NCI-H82 (cell line): ENCODE measurements around the gene PLA2G1B.

Experiments
- DNase-seq: peaks from one replicate; lab custom pipeline; 2025; lab: John Stamatoyannopoulos, UW

PLA2G1B gene

DNA sequence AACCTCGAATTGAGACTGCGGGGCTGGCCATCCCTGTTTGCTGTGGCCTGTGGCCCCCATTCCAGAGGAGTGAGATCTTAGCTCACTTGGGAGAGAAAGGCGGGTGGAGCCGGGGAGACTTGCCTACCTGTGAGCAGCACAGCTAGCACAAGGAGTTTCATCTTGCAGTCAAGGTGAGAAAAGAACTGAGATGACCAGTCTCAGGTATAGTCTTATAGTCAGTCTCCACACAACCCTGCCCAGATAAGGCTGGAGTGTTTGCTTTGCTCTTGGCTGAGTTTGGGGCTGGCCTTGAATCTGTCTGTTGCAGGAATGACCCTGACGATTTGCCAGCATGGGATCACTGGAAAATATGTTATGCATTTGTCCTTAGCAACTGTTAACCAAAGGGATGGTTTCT is at the start of gene PLA2G1B:
PLA2G1B (minus strand) TSS at position 187 of the 400 bp plus-strand sequence; CDS start at position 161, 26 bp downstream.
- DNase-seq, result no peak

DNA sequence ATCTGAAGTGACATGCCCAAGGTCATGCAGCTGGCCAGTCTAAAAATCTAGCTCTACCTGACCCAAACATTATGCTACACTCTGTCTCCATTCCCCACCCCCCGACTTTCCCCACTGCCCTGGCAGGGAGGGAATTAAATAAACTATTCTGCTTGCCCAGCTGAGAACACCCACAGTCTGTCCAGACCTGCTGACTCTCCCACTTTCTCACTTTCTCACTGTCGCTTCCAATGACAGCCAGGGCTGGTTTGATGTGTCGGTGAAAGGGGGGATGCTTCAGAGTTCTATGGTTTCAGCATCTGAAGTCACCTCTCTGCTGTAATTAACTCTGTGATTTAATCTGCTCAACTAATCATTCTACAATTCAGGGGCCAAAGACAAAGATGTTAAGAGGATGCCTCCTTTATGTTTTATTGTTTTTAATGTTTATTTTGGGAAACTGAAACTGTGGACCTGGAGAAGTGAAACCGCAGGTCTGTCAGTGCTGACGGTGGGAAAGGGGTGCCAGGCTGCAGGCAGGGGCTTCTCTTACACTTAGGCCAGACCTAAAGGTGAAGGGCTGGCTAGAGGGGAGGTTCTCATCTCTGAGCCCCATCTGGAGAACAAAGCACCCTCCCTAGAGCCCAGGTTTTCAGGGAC is 49.5 kb upstream of the PLA2G1B start:
- DNase-seq, result no peak

DNA sequence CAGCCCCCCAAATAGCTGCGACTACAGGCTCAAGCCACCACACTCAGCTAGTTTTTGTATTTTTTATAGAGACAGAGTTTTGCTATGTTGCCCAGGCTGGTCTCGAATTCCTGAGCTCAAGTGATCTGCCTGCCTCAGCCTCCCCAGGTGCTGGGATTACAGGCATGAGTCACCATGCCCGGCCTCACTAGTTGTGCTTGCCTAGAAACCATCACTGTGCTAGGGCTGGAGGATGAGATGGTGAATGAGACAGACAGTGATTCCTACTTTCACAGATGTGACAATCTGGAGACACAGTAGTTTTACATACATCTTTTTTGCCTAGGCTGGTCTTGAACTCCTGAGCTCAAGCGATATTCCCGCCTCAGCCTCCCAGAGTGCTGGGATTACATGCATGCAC is 48.8 kb upstream of the PLA2G1B start:
- DNase-seq, result no peak

DNA sequence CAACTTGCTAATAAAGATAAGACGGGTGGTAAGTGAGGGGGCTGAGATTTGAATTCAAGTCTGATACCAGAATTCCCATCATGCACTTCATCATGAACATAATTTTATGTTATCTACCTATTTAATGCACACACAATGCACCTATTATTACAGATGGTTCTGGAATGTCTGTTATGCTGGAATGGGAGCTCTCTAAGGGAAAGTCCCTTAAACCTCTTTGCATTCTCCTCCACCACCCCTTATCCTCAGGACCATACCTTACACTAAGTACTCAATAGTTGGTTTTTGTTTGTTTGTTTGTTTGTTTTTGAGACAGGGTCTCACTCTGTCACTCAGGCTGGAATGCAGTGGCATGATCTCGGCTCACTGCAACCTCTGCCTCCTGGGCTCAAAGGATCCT is 48.4 kb upstream of the PLA2G1B start:
- DNase-seq, result no peak

DNA sequence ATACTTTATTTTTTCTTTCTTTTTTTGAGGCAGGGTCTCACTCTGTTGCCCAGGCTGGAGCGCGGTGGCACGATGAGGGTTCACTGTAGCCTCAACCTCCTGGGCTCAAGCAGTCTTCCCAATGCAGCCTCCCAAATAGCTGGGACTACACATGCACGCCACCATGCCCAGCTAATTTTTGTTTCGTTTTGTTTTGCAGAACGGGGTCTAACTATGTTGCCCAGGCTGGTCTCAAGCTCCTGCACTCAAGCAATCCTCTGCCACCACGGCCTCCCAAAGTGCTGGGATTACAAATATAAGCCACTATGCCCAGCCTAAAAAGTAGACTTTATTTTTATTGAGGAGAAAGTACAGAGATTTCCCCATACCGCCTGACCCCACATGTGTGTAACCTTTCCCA is 46.1 kb upstream of the PLA2G1B start:
- DNase-seq, result no peak

DNA sequence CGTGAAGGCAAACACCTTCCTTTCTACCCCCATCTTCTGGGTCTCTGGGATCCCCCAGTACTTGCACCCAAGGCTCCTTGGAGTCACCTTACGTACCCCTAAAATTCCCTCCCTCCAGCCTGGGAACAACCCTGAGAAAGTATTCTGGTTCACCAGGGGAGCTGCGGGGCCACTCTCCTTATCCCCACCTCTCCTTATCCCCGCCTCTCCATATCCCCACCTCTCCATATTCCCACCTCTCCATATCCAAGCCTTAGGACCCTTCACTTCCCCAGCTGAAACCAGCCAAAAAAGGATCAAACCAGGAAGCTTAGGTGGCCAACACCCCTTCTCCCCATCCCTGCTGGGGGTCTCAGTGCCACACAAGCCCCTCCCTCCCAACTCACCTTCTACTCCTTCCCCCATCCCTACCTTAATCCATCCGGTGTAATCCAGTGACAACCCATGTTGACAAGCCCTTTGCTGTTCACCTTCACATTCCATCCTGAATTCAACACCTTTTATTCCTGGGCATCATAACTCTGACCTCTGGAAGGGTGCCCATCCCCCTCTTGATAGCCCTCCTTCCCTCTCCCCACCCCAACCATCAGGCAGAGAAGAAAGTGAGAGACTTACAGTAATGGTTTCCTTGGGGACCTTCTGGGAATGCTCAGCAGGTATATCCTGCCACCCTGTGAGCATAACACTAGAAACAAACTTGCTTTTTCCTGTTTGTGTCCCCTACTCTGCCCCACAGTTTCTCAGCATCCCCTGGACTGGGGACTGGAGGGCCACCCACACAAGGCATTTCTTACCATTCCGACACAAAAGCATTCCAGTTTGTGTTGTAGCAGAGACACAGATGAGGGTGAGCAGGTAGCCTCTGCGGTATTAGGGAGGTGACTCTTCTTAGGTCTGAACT is 43.0 kb upstream of the PLA2G1B start:
- no peak for DNase-seq

DNA sequence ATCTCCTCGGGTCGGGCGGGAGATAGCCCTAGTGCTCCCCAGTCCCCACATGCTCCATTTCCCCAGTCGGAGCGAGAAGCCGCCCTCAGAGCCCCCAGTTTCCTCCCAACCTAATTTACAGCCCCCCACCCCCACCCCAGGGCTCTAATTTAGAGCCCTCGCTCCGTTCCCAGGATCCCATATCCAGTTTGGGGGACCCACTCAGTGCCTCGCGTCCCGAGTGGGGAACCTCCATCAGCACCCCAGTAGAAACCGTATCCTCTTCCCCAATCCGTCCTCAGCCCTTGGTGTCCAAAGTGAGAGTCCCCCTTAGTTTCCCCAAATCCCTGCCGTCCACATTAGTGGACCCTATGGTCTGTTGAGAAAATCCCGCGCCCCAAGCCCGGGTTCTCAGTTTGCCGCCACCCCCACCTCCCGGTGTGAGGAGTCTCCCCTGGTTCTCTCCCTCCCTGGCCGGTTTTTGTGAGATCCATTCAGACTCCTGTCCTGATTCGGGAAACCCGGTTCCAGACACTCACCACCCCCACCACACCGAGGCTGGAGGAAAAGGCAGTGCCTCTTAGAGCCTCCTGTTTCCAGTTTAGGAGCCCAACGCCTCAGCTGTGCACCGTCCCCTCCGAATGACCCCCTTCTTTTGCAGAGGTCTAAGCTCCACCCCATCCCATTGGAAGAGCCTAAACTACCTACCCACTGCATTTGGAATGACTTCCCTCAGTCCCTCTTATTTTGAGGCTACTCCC is 42.2 kb upstream of the PLA2G1B start:
- peak; percentile 26 for DNase-seq

DNA sequence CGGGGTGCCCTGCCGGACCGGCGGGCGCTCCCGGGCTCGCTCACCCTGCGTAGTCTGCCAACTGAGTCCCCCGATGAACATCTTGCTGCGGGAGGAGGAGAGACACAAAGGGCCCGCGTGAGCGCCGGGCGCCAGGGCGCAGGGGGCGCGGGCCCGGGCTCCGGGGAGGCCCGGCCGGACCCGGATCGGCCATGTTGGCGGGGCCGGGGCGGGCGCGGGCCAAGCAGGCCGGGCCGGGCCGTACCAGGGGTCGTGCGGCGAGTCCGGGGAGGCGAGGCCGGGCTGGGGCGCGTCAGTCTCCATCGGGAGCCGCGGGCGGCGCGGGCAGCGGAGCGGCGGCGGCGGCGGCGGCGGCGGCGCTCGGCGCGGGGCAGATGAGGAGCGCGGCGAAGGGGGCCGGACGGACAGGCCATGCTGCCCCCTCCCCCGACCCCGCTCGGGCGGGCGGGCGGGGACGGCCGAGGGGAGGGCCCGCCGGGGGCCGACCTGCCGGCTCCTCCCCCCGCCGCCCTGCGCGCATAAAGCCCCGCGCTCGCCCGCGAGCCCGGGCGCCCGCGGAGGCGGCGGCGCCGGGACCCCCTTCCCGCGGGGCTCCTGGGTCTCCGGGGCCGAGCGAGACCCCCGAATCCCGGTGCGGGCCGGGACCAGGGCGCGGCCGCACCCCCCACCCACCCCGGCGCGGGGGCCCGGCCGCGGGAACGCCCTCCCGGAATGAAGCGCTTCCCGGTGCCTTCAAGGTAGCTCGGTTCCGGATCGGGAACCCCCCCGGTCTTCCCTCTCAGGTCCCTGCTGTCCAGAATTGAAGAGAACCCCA is 41.4 kb upstream of the PLA2G1B start, which contains the start of gene MSI1:
MSI1 (minus strand) TSS at position 376 of the 814 bp plus-strand sequence; CDS start at position 303, 73 bp downstream.
- DNase-seq, result peak; percentile 73

DNA sequence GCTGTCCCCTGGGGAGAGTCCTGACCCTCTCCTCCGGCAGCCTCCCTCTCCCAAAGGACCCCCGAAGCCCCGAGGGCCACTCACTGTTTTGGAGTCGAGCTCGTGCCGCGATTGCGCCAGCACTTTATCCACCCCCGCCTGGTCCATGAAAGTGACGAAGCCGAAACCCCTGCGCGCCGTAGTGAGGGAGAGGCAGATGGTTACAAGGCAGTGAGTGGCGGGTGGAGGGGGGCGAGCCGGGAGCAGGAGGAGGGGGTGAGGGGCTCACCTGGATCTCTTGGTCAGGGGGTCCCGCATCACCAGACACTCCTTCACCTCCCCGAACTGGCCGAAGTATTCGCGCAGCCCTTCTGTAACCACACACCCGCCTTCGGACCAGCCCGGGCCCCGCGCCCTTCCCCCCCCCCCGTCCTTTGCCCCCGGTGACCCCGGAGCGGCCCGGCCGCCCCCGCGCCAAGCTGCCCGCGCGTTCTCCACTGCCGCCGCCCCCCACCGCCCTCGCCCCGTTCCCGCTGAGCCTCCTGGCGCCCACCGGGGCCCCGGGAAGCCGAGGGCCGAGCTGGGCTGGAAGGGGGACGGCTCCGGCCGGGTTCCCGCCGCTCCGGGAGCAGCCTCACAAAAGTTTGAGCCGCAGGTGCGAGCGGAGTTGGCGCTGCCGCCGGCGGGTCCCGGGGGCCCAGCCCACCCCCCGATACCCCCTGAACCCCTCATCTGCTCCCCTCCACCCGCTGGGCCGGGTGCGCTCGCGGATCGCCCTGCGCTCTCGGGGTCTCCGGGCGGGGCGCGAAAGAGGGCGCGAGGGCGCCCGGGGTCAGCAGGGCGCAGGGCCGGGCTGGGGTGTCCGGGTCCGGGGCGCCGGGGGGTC is 40.6 kb upstream of the PLA2G1B start:
- peak; percentile 74 for DNase-seq

DNA sequence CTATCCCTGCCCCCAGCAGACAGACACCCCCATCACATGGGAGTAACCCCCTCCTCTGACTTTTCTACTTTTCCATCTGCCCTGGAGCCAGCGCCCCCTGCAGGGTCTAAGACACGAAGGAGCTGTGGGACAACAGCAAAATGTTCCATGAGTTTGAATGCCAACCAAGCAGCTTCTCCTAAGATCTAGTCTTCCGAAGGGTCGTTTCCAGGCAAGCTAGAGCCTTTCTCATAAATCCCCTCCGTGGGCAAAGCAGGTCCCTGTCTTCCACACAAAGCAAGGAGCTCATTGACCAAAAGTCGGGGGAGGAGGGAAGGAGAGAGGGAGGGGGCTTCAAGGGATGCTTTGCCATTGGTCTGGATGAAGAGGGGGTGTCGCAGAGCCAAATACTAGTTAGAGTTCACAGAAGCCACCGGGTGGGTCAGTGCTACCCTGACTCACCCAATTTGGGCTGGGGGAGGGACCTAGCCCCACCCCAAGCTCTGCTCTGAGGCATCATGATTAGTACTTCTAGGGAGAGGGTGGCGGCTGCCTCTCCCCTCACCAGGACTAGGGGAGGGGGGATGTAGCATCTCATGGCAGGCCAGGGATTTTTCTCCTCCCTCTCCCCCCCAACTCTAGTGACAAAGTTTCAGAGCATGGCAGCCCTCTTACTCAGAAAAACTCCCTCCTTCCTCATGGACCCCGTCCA is 39.8 kb upstream of the PLA2G1B start:
- DNase-seq, result peak; percentile 86

DNA sequence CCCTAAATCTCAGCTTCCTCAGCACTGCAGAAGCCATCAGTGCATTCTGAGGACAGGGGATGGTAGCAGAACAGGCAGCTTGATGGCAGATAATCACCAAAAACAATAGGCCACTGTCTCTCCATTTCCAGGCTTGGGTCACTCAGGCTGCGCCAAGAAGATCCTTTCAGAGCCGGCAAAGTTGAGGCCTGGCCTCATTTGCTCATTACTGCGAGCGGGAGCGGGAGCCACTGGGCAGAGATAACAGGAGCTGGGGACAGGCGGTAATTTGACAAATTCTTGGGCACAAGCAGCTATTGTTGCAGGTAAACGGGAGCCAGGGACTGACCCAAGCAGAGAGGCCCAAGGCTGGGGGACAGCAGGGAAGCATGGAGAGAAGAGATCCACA is 39.3 kb upstream of the PLA2G1B start:
- no peak for DNase-seq

DNA sequence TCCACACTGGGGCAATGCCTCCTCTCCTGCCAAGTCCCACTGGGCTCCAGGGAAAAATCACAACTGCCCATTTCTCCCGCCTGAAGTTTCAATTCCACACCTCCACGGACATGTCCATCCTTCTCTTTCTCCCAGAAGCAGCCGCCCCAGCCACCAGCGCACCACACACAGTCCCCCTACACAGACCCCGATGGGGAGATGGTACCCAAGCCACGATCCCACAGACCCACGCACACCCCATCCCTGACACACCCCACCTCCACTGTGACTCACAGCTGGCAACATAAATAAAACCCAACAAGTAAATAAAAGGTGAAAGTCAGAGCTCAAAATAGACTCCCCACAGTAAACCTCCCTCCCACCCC is 38.7 kb upstream of the PLA2G1B start:
- DNase-seq, result no peak

DNA sequence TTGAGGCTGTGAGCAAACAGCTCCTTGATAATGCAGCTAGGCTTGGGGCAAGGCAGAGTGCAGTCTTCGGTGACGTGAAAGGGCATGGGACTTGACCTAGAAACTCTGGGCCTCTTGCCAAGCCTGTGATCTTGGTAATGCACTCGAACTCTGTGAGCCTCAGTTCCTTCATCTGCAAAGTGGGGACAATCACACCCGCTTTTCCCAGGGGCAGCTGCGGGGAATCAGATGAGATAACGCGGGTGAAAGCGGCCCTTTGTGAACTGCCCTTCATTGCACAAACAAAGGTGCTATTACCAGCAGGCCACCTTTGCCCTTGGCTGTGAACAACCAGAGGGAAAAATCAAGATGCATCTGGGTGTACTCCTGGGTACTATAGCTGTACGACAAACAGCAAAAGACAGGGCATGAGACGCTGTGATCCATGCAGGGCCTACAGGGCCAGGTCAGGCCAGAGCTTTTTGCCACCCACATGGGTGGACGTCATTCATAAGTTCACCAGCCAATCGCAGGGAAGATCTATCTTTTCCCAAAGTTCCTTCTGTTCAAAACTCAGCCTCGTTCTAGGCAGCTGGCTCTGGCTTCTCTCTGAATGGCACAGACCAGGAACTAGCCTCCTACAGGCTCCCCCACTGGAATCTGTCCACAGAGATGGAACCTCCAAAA is 38.2 kb upstream of the PLA2G1B start:
- peak; percentile 31 for DNase-seq

DNA sequence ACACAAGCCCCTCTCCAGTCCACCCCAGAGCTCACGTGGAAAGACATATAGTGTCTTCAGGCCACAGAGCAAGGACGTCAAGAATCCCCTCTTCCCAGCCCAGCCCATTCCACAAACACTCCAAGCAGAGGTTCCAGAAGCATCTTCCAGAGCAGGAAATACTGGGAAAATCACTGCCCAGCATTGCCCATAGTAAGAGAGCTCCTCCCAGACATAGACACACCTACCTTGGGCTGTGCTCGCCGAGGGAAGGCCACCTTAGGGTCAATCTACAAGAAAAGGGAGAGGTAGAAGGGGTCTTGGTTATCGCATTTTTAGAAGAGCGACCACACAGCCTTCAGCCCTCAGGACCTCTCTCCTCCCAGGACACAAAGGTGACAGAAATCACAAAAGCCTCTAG is 36.9 kb upstream of the PLA2G1B start:
- peak; percentile 45 for DNase-seq

DNA sequence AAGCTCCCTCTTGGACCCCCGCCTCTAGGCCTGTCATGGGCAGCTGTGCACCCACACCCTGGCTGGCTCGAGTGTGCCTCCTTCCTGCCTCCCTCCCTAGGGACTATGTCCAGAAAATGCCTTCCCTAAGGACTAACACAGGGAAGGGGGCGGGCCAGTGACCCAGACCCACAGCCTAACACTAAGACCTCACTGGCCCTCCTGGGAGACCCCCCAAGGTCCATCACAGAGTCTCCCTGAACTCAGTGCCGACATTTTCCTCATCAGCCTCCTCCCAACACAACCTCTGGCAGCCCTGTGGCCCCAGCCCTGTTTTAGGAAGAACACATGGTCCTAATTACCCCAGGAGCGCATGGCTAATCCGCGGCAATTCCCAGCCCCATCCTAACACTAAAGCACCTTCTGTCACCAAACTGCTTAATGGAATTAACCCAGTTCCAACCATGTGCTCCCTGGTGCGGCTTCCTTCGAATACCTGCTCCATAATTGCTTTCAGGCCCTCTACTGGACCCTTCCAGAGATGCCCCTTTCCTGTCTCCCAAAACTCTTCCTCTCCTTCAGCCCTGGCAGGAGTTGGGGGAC is 35.8 kb upstream of the PLA2G1B start:
- DNase-seq, result peak; percentile 100

DNA sequence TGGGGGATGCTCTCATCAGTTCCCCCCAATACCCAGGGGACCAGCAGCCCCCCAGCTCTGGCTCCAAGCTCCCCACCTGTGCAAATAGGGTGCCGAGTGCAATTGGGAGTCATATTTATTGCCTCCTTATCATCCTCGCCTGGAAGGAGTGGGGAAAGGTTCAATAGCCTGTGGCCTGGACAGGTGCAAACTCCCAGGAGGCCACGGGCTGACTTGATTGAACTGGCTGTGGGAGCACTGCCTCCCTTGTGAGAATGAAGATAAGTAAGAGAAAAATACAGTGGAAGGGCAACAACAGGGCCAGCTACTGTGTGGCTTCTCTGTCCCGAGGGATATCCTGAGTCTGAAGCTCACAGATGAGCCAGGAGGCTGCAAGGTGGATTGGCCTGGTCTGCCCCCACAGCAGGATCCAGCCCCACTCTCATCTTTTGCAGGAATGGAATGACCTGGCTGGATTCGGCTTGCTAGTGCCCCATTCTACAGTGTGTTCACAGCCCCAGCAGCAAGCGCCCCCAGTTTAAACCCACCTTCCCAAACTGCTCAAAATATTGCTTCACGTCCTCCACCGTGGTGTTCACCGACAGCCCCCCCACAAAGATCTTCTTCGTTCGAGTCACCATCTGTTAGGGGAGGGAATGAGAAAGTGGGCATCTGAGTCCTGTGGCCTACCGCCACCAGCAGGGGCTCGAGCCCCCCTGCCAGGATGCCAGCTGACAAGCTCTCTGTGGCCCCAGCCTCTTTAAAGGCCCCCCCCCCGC is 35.1 kb upstream of the PLA2G1B start:
- peak; percentile 89 for DNase-seq

DNA sequence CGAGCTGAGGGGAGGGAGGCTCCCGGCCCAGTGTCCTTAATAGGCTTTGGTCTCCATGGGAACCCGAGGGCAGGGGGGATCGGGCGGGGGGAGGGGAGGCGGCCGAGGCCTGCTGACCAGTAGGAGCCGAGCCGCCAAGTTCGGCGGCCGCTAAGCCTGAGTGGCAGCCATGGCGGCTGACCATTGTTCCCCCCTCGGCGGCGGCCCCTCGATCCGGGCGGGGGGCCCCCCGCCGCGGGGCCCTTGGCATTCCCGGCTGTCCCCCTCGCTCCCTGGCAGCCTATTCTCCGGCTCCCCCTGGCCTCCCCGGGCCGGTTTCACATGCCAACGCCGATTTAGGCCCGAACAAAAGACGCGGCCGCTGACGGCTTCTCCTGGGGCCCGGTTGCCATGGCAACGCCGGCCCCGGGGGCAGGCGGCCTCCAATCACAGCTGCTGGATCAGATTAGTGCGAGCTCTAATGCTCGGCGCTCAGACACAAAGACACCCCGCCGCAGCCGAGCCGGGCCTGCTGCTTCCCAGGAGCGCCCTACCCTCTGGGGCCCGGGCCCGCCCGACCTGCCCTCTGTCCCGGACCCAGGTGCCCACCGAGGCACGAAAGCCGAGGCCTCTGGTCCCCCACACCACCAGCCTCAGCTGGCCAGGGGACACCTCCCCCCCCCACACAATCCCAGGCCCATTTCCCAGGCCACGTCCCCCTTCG is 34.1 kb upstream of the PLA2G1B start:
- DNase-seq, result peak; percentile 99

DNA sequence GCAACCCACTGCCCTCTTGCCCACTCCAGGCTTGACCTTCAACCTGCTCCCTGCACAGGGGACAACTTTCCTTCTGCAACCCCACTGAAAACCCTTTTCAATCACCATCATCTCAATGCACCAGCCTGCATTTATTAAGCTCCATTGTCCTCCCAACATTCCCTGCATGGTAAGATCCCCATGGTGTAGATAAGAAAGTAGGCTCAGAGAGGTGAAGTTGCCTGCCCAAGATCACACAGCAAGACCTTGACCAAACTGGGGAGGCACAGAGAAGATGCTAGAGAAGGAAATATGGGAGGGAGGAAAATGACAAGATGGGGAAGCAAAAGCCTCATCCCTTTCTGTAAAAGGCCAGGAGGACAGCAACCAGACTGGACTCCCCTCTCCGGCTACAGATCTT is 31.5 kb upstream of the PLA2G1B start:
- DNase-seq, result no peak
